CD1c-positive myeloid dendritic cell (primary cell): ENCODE data around the gene EIF2B2.

Source experiments
- DNase-seq: peaks from one replicate; pipeline ENCODE4 v3.0.0-alpha.2; 2016; ENCODE audit errors: extremely low spot score

EIF2B2 gene

DNA sequence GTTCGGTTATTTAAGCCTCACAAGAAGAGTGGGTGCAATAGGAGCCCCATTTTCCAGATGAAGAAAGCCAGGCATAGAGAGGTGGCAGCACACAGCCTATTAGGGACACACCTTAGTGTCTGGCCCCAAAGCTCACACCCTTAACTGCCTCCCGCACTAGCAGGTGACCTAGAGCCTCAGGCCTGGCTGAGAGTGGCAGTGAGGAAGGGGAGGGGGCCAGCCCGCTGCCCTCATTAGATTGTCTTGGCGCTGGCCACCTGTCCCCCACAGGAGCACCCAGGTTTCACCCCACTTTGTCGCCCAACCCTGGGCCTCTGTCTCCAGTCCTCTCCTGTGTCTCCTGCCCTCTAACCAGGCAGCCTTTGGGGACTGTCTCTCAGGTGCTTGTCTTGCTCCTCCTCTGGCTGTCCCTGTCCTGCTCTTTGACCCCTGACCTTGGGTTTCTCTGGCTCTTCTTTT, 28.8 kb upstream of the EIF2B2 start:
- DNase-seq = no peak

DNA sequence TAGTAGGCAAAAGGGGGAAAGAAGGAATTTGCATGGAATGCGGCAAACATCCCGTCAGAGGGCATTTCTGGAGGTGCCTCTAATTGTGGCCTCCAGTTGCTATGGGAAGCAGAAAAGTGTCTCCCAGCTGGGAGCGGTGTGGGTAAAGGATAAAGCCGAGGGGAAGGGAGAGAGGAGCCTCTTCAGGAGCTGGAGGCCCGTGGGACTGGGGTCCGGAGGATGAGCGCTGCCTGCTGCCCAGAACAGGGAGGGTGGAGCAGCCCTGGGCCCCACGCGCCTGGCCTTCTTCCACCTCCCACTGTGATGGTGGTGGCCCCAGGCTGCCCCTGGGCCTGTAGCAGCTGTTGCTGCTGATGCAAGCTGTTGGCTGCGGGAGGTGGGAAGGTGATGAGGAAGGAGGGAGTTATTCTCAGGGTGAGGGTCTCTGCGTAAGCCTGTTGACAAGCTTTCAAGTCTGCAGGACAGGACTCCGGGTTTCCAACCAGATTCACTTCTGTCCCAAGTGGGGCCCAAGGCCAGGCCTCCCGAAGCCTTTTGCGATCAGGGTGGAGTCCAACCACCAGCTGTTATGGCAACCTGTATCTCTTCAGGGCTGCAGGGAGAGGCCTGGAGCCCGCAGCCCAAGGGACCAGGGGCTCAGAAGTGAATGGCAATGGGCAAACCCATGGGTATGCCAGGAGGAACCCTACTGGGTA, 28.2 kb upstream of the EIF2B2 start:
- no peak for DNase-seq

DNA sequence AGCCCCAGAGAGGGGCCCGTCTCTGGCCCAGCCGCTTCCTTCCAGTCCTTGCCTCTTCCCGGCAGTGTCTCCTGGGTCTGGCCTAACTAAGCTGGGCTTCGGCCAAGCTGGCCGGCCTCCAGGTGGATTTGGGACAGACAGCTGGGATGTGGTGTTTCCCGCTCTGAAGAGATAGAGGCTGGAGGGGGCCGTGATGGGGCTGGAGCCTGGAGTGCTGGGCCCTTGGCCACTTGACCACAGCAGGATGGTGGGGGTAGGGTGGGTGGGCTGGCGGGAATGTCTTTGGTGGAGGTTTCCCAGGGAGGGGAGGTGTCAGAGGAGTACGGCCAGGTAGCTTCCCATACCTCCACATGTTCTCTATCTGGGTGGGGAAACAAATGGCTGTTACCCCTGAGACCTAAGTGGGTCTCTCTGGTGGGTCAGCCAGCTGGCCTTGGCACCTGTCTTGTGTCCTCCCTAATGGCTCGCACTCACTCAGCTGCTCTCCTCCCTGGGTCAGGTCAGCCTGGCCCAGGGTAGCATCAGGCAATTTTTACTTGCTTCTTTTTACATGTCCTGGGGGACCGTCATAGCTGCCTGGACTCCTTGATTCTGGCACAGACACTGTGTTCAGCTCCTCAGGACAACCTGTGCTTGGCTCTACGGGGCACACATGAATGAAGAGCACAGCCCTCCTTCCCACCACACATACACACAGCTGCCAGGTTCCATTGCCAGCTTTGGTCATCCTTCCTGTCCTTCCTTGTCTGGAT, 27.5 kb upstream of the EIF2B2 start:
- DNase-seq = no peak

DNA sequence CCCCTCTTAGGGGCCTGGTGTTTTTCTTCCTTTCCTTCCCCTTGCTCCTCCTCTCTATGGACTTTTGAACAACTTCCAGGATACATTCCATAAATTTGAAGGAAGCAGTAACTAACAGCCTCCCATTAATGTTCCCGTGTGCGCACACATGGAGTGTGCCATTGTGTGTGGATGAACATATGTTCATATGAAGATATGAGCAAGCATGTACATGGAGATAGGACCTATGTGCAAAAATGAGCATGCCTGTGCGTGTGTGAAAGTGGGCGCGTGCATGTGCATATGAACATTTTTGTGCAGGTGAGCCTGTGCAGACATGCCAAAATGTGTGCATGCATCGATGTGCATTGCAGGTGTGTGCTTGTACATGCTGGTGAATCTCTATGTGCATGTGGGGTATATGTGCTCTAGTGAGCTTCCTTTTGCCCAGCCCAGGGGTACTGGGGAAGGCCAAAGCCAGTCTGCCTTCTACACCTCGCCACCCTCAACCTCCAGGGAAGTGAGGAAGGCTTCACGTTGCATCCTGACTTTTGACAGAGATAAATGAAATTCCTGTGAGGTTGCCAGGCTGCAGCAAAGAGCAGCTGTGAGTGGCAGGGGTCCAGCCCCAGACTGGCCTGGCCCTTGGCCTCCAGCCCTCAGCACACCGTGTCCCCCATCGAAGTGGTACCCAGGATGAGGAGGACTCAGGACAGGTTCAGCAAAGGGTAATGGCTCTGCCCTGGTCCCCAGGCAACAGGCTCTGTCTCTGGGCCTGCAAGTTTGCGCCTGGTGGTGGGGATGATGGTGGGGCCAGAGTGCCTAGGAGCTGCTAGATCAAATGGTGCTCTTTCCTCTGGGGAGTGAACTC, 26.2 kb upstream of the EIF2B2 start:
- DNase-seq = no peak

DNA sequence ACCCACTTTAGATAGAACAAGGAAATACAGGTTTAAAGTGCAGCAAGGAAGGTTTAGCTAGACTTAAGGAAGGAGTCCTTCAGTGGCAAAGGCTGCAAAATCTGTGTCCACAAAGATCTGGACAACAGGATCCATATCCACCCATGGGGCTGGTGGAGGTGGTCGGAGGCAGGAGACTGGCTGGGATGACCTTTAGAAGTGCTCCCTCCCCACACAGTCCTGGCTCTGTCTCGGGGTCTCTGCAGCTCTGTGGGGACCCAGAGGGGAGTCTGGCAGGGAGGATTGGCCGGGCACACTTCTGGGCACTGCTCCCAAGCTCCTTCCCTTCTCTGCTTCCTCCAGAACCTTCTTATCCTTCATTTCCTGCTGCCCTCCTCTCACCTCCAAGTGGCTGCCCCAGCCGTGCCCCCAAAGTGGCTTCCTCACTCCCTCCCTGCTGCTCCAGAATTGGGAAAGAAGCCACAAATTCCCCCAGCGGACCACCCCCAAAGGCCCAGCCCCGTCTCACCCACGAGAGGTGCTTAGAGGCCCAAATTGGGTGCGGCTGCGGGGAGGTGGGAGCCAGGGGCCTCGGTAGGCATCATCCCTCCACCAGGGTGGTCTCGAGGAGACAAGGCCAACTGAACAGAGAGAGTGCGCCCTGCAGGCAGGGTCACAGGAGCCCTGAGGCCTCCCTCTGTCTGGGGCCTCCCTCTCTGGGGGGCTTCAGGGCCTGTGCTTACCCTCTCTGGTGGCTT, 25.4 kb upstream of the EIF2B2 start:
- no peak for DNase-seq

DNA sequence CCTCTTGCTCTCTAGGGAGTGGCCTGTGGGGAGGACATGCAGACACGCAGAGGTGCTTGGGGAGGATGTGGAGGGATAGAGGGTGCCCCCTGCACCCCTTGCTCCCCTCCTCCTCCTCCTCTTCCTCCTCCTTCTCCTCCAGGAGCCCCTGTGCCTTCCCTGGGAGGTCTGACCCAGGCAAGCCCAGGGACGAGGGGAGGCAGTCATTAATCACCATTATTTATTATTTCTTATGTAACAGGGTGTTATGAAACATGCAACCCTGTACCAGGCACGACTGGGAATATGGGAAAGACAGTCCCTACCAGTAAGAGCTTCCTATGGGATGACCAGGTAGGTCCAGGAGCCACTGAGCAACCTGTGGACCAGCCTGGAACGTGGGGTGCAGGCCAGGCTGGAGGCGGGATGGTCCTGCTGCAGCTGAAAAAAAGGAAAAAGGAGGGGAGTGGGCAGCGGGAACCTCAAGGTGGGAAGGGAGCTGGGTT, 24.8 kb upstream of the EIF2B2 start:
- DNase-seq = no peak

DNA sequence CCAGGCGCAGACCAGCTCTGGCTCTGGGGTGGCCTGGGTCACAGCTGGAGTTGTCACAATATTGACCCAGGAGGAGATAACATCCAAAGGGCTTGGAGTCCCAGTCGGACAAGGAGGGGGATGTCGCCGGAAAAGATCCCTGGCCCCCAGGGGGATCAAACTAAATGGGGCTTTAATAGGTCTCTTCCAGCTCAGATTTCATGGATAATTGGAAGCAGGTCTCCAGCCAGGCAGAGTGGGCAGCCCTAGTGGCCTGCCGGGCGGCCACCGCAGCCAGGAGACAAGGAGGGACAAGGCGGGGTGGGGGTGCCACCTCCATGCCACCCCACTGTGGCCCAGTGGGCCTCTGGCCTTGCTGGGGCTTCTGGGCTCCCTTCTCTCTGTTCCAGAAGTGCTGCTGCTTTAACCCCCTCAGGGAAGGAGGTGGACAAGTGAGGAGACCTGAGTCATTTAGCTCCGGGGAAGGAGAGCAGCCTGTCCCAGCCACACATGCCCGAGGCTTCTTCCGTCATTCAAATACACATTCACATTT, 24.2 kb upstream of the EIF2B2 start:
- no peak for DNase-seq

DNA sequence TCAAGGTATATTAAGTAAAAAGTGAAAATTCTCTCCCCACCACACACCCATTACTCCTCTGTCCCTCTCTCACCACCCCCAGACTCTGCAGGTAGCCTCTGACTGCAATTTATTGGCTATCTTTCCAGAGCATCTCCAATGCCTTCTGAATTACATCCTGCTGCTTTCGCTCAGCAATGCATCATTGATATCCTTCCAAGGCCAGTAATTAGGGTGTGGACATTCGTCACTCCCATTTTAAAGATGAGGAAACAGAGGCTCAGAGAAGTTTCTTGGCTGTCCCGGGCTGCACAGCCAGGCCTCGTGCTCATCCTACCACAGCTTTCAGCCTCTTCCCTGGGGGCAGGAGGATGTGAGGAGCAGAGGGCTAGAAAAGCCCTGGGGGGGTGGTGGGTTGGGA, 23.7 kb upstream of the EIF2B2 start:
- no peak for DNase-seq

DNA sequence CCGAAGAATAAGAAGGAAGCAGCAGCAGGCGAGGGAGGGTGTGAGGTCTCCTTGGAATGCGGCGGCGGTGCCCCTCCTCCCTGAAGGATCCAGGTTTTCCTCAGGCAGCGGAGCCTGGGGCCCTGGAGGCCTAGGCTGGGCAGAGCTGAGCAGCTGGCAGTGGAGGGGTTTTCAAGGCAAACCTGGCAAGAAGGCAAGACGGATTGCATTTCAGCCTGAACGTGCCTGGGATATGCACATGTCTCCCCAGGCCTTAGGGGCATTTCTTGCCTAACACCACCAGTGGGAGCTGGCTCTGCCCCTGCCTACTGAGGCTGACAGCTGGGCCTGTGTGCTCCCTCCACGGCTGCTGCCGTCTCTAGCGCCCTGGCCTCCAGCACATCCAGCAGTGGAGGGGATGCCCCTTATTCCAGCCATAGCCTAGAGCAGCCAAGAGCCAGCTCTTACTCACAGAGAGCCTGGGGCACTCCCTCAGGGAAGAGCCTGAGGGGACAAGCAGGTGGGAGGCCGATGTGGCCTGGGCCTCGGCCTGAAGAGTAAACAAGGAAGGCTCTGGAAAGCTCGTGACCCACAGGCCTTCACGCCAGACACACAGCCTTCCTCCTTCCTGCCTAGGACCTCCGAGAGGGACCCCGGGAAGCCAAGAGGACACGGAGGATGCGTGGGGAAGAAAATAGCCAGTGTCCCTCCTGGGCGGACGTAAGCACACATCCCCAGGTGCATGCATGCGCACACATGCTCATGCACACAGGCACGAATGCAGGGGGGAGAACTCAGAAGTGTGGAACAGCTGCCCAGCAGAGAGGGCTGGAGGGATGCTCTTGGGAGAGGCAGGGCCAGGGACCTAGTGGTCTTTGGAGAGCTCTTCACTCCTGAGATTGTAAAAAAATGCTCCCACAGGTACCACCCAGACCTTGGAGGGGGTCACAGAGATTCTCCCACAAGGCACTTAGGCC, 23.0 kb upstream of the EIF2B2 start:
- no peak for DNase-seq

DNA sequence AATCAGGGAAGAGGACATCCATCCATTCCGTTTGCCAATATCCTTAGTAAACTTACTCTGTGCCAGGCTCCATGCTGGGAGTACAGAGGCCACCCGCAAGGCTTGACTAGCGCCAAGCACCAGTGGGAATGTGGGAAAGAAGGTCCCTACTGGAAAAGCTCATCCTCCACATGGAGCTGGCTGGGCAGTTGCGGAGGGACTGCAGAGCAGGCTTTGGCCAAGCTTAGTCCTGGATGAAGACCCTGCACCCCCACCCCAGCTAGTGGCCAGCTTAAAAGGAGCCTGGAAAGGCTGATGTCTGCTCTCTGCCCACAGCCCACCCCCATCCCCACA, 22.4 kb upstream of the EIF2B2 start:
- DNase-seq = no peak

DNA sequence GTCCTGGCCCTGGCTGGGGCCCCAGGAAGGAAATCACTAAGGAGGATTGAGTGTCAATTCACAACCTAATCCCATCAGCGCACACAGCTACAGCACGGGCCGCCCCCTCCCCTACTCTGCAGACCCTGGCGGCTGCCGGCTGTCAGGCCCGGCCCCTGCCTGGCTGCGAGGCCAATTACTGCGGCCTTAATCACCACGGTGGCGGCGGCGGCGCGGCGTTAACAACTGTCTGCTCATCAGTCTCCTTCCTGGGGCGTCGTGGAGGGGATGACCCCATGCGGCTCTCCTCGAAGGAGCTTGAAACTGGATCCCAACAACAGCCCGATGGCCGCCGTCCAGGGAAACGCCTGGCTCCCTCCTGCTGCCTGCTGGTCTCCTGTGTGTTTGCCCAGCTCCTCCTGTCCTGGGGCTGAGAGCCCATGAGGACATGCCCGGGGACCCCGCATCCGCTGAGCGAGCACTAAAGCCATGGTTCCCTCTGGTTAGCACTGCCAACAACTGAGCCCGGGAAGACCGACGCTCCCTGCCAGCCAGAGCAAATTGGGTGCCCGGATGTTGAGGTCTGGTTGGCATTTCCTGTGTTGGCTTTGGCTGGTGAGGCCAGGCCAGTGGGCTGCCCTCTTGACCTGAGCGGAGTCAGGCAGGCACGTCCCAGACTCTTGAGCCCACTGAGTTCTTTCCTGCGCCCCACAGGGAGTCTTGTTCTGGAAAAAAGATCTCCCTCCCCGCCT, 21.8 kb upstream of the EIF2B2 start:
- DNase-seq = no peak

DNA sequence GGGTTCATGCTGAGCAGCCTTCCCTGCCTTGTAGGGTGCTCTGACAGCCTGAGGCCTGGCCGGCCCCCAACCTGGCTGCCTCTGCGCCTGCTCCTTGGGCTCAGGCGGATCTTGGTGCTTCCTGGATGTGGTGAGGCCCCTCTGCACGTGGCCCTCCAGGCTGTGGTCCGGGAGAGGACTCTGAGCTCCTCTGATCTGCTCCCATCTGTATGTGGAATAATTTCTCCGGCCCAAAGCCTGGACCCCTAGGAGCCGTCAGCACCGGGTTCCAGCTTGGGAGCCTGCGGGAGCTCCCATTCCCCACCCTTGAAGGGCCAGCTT, 21.3 kb upstream of the EIF2B2 start:
- no peak for DNase-seq

DNA sequence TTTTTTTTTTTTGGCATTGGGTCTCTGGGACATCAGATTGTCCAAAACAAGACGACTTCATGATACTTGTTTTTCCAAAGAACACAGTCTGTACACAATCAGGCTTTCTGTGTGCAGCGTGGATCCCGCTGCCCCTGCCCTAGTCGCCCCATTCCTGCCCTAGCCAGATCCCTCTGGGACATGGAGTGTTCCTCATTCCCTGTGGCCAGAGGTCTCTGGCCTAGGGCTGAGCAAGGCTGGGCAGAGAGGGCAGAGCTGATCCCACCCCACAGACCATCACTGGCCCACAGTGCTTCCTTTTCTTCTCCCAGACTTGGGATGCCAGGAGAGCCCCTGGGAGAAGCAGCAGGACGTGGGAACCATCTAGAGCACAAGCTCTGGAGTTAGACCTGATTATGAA, 20.9 kb upstream of the EIF2B2 start:
- DNase-seq = no peak

DNA sequence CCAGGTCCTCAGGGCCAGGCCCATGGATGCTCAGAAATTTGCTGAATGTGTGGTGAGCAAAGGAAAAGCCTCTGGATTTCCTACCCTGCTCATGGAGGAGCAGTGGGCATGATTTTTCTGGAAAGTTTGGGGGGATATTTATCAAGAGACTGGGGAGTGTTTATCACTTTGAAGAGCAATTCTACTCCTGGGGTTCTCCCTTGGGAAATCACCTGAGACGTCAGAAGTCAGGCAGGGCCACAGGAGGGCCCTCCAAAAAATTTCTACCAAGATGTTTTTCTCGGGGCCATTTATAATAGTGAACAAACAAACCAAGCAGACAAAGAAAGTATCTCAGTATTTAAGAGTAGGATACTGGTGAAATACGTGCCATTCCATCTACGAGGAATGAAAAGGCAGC, 20.1 kb upstream of the EIF2B2 start:
- no peak for DNase-seq

DNA sequence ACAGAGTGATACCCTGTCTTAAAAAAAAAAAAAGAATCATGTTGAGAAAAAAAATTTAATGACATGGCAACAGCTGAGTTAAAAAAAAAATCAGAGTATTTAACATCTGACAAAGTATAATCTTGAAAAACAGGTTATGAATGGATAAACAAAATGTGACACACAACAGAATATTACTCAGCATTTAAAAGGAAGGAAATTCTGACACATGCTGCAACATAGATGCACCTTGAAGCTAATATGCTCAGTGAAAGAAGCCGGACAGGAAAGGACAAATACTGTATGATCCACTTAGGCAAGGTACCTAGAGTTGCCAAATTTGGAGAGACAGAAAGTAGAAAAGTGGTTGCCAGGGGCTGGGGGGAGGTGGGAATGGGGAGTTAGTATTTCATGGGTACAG, 19.4 kb upstream of the EIF2B2 start:
- no peak for DNase-seq

DNA sequence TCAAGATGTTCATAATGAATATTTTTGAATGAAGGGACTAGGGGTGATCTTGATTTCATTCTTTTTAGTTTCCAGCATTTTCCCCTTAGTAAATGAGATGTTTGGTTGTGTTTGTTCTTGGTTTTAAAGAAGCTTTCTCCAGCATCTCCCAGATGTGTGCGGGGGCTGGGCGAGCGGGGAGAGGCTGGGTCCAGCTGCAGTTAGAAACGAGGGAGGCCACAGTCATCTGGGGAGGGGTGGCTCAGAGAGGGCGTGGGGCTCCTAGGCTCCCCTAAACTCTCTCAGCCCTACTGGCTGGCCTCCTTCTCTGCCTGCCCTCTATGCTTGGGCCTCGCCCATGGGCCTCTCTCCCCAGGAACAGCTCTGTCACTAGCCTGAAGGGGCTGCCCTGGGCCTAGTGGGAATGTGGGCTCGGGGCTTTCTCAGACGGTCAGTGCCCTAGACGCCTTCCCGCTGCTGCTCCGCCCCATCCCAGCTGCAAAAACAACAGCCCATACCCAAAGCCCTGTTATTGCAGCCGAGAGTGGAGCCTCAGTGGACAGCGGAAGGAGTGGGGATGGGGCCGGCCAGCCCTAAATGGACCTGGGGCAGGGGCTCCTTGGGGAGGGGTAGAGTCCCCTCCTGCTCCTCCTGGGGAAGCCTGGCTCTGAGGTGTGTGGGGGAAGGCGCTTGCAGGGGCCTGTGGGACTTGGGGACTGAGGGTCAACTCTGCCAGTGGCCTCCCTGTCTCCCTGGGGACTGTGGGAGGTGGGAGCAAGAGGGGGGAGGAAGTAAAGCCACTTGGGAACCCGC, 18.3 kb upstream of the EIF2B2 start:
- no peak for DNase-seq

DNA sequence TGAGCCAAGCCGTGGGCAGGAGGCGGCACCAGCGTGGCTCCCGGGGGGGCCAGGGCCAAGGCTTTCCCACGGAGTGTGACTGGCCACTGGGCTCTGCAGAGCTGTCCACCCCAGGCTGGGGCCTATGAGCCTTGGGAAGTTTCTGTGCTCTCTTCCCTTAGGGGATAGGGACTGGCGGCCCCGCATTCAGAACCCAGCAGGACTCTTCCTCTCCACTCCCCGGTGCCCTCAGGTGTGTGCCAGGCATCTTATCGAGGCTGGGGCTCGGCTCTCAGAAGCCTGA, 17.8 kb upstream of the EIF2B2 start:
- DNase-seq = no peak

DNA sequence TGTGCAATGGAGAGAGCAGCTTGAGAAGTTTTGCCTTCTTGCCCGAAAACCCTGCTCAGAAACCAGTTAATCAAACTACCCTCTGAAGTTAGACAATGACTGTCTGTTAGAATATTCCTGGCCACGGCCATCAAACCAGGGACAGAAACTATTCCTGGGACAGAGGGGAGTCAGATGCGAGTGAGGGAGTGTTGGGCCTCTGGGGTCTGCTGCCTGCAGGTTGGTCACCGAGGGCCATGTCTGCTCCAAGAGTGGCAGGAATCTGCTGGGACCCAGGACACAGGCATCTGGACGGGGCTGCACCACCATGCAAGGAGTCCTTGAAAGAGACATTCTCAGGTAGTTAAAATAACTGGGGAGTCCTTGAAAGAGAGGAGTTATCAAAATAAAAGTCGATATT, 16.9 kb upstream of the EIF2B2 start:
- no peak for DNase-seq

DNA sequence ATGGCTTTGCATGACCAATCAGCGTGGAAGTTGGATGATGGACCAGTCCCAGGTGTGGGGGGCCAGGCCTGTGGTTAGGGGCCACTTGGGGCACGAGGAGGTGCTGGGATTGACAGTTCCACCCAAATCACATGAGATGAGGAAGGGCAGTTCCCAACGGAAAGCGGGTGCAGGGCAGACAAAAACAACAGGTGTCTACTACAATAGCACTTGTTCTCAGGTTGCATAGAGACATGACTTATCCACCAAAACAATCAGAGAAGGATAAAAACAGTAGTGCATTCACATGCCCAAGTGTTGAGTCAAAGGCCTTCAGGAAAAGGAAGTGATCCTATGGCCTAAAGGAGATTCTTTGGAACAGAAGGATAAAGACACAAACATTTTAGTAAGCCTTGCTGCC, 14.6 kb upstream of the EIF2B2 start:
- no peak for DNase-seq
